HG03025 (cell line): ENCODE measurements around the gene SLC30A7.

ENCODE experiments used
- ATAC-seq: cut with Tn5 transposase; IDR thresholded peaks from one replicate; pipeline ENCODE4 v1.9.1; 2021; ENCODE audit warnings: mild to moderate bottlenecking, moderate library complexity; ENCODE audit not compliant: unreplicated experiment, low FRiP score

The SLC30A7 gene

GRCh38 chr1:100969327-100969726 is 73.4 kb downstream of the SLC30A7 start:
- no peak for ATAC-seq

DNA sequence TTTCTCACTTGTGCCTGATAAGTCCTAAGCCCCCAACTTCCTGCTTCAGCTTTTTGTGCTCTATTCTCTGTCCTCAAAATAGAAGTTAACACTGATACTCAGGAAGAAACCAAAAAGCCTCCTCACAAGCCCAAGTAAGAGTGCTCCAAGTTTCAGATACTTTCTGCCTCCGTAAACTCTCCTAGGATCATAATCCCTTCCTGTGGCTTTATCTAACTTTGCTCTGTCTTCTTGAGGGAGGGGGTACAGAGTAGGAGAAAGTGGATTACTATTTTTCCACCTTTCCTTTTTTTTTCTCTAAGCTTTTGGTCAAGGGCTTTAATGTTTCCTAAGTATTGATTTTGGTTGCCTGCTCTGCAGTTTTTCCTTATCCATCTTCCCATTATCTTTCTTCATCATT is 75.1 kb downstream of the SLC30A7 start:
- ATAC-seq, result no peak

DNA sequence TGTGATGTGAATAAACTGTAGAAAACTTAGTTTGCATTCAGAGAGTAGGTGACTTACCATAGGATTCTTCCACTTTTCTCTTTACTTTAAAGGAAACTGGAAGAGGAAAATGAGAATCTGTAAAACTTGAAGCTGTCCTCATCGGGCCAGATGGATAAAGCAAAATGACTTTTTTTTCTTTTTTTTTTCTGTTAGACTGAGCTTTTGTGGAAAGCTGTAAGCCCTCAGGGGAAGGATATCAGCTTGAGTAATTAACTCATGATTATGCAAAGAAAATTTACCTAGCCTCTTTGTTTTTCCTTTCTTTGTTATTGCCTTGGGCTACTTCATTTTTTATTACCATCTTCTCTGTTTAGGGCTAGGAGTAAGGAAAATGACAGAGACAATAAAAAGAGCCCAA is 76.3 kb downstream of the SLC30A7 start:
- ATAC-seq, result no peak

DNA sequence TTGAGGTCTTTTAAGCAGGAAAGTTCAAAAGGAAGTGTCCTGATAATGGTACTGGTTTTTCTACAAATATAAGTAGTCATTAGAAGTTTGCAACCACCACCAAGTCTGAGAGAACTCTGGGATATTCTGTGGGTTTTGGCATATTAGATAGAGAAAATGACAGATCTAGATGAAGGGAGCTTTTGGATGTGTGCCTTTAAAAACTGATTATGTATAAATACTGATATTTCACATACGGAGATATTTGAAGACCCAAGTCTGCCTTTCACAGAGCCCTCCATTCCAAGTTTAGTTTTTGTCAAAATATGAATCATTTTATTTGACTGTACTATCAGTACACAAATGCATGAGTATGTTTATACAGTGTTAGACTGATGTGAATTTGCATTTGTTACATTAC is 81.0 kb downstream of the SLC30A7 start:
- no peak for ATAC-seq

GRCh38 chr1:100979631-100980030 is 83.7 kb downstream of the SLC30A7 start:
- ATAC-seq, result no peak

DNA sequence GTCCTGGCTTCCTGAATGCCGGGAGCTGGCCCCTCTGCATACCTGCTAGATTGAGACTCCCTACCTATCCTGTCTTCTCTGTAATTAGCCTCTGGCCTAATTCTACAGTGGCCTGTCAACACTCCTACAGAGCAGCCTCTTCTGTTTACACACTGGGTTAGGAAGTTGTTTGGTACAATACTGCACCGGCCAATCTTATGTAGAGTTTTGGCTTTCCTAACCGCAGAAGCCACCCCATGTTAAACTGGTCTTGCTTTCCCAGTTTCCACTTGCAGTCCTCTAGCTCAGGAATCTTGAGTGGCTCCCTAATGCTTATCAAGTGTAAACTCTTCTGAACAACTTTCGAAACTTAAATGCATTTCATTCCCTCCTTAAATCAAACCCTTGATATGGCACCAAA is 86.9 kb downstream of the SLC30A7 start:
- ATAC-seq, result no peak

DNA sequence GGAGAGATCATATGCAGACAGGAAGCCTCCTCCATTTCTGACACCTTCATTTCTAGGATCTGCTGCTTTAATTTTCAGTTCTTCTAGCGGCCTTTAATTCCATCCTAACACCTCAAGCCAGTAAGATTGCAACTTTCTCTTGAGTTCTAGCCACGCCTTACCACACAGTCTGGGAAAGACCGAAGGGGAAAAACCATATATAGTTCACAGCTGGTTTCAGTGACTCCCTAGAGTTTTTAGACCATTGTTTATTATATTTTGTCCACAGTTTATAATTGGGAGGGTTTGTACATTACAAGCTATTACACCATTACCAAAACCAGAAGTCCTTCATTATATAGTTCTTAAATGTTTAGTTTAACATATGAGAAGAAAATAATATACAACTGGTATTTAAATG is 92.2 kb downstream of the SLC30A7 start:
- no peak for ATAC-seq

DNA sequence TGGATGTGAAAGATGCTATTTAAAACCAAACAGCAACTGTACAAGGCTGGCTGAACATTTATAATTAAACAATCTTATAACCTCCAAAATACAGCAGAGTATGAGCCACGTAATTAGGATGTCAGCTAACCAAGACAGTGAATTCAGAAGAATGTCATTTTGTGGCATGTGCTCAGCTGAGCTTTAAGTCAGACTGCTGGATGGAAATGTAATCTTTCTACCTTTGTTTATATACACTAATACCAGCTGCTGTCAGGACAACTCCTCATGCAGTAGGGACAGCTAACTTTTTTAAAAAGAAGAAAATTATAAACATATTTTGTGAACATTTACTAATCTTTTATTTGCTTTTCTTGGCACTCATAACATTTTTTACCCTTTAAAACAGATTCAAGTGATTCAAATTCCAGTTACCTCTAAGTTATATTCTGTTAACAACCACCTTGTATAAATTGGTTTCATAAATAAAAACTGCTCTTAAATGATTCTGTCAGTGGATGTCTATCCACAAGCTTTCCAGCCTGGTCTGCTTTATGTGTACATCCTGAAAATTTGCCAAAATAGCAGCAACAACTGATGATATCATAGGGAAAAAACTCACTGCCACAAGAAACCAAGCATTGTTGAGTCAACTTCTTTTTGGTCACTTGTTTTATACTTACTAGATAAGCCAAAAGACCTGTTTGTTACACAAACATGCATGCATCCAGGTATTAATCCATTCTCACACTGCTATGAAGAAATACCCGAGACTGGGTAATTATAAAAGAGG is 93.6 kb downstream of the SLC30A7 start:
- no peak for ATAC-seq

- no peak for ATAC-seq
These were observed 99.5 kb downstream of the SLC30A7 start for GRCh38 chr1:100995198-100995988.

DNA sequence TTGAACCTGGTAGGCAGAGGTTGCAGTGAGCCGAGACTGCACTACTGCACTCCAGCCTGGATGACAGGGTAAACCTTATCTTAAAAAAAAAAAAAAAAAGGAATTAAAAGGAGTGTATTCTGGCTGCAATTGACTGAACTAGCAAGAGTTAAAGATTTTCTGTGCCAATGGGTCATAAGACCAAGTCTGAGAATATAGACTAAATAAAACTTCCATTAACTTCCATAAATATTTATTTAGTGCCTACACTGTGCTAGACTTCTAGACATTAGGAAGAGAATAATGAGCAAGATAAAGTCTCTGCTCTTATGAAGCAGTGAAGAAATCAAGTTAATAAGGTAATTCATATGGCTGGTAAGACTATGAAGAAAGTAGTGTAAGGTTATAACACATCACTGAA is 102.5 kb downstream of the SLC30A7 start:
- ATAC-seq, result no peak

GRCh38 chr1:101000131-101000873 is 104.4 kb downstream of the SLC30A7 start:
- ATAC-seq, result no peak

DNA sequence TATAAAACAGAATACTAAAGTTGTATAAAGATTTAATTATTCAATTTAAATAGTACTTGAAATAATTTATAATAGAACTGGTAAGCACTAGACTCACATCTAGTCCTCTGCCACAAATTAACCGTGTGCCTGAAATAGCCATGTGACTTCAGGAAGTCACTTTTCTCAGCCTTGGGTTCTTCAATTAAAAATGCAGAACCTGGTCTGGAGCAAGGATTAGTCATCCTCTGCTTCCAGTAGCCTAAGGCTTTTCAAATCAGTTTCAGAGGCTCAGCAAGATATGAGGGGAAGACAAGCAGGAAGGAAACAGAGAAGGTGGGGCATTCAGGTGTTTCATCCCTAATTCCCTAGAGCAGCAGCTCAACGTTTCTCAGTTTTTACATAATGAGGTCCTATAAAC is 106.7 kb downstream of the SLC30A7 start:
- ATAC-seq, result no peak

- no peak for ATAC-seq
These were observed 107.2 kb downstream of the SLC30A7 start for GRCh38 chr1:101003012-101003650.

GRCh38 chr1:101004061-101004460 is 108.2 kb downstream of the SLC30A7 start:
- ATAC-seq, result no peak

DNA sequence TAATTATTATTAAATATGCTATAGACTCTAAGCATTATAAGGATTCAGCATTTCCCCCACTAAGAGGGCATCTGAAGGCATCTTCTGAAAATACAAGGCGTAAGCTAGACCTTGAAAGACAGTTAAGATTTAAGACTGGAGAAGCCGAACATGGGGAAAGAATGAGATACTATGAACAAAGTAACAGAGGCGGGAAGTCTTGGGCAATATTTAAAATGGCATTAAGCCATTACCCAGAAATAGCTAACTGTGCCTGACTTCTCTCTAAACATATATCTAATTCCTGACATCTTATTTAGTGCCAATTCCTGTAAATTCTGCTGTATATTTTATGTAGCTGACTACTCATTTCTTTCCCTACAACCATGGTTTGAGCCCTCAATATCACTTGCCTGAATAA is 108.8 kb downstream of the SLC30A7 start:
- ATAC-seq, result no peak

DNA sequence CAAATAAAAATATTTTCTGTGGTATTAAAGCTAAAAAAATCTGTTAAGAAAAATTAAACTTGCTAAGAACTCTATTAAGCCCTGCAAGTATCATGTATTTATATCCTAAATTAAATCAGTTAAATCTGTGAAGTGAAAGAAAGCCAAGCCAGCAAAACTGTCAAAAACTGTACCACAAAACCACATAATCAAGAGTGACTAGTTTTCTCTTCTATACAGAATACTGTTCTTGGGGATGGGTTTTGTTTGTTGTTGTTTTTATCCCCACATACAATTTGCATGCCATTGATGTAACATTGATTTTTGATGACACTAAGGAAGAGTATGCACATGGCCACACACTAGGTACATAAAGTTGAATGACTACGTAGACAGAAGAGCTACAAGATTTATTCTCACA is 109.3 kb downstream of the SLC30A7 start:
- ATAC-seq, result no peak

GRCh38 chr1:101005871-101006270 is 110.0 kb downstream of the SLC30A7 start:
- ATAC-seq, result no peak

- no peak for ATAC-seq
These were observed 110.7 kb downstream of the SLC30A7 start for GRCh38 chr1:101006553-101006952.

DNA sequence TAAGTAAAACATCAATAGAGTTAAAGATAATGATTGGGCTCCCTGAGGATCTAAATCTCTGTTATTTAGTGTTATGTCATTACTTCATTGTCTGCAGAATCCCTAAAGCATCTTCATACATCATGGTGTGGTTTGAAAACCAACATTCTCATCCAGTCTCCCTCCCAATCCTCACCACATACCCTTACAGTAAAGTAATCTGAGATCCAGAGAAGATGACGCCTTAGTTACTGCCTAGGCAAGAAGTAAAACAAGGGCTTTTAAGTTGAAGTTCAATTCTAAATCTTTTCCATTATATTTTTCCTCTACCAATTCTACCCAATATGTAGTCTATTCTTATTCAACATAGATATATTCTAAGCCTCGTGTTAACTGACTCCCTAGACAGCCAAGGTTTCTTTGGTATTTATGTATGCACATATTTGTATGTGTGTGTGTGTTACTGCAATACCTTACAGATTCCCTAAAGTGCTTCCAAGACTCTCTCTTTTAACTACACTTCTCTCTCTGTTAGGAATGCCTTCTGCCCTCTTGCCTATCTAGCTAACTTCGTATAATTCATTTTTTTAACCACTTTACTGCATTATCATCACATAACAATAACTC is 112.4 kb downstream of the SLC30A7 start:
- ATAC-seq, result no peak

- no peak for ATAC-seq
These were observed 117.9 kb downstream of the SLC30A7 start for GRCh38 chr1:101013776-101014175.
